Neural cell (in vitro differentiated cells): ENCODE data around the gene SMLR1. TPM values are rescaled to one million over a fixed set of nuclear protein-coding genes. Genes with fewer than 3 reads are reported as not detected.

Source experiments
- H2AFZ ChIP-seq: fragments of 200-600, 300-800 bp; sonication (generic), shearing (Covaris generic); 2 replicates; pipeline ENCODE4 v1.6.0; 2014; ENCODE audit warnings: low read depth, mild to moderate bottlenecking, antibody characterized with exemption, low read length, moderate library complexity
- H3F3A ChIP-seq: fragments of 200-600 bp; shearing (Covaris generic); 2 replicates; pipeline ENCODE4 v1.6.1; 2016; ENCODE audit warnings: mild to moderate bottlenecking, moderate library complexity, mixed read lengths, antibody characterized with exemption, low read length; ENCODE audit not compliant: insufficient read depth, poor library complexity, severe bottlenecking
- H3K27ac ChIP-seq: fragments of 200-600, 300-800 bp; sonication (generic), shearing (Covaris generic); 2 replicates; pipeline ENCODE4 v1.5.1; 2014; ENCODE audit warnings: mild to moderate bottlenecking, low read length, moderate library complexity
- H3K27me3 ChIP-seq: fragments of 300-800, 200-600 bp; sonication (generic), shearing (Covaris generic); 2 replicates; pipeline ENCODE4 v1.6.0; 2014; ENCODE audit warnings: mild to moderate bottlenecking, low read depth, low read length, moderate library complexity; ENCODE audit not compliant: insufficient read depth
- H3K36me3 ChIP-seq: fragments of 300-800, 200-600 bp; sonication (generic), shearing (Covaris generic); 2 replicates; pipeline ENCODE4 v1.5.1; 2014; ENCODE audit warnings: mild to moderate bottlenecking, antibody characterized with exemption, low read length, moderate library complexity; ENCODE audit not compliant: insufficient read depth
- H3K4me2 ChIP-seq: fragments of 300-800, 200-600 bp; sonication (generic), shearing (Covaris generic); 2 replicates; pipeline ENCODE4 v1.6.0; 2014; ENCODE audit warnings: mild to moderate bottlenecking, low read length
- H3K4me3 ChIP-seq: fragments of 300-800, 200-600 bp; sonication (generic), shearing (Covaris generic); 2 replicates; pipeline ENCODE4 v1.5.1; 2014; ENCODE audit warnings: mild to moderate bottlenecking, low read length, moderate library complexity
- H3K79me2 ChIP-seq: fragments of 200-600 bp; shearing (Covaris generic); replicated peaks from 2 replicates; pipeline ENCODE4 v1.6.0; 2014; ENCODE audit warnings: mild to moderate bottlenecking, low read length, moderate library complexity; ENCODE audit not compliant: insufficient read depth
- H3K9ac ChIP-seq: fragments of 300-800, 200-600 bp; sonication (generic), shearing (Covaris generic); 2 replicates; pipeline ENCODE4 v1.6.1; 2016; ENCODE audit warnings: mild to moderate bottlenecking, low read length, mixed read lengths
- H3K9me2 ChIP-seq: fragments of 200-600 bp; shearing (Covaris generic); 2 replicates; pipeline ENCODE4 v1.6.1; 2016; ENCODE audit warnings: mild to moderate bottlenecking, low read length, mixed read lengths; ENCODE audit not compliant: insufficient read depth
- H3K9me3 ChIP-seq: fragments of 200-600, 300-800 bp; sonication (generic), shearing (Covaris generic); 2 replicates; pipeline ENCODE4 v1.6.1; 2016; ENCODE audit warnings: mild to moderate bottlenecking, mixed run types, low read length, moderate library complexity, mixed read lengths
- H4K20me1 ChIP-seq: fragments of 200-600 bp; shearing (Covaris generic); 2 replicates; pipeline ENCODE4 v1.6.1; 2016; ENCODE audit warnings: mild to moderate bottlenecking, mixed run types; ENCODE audit not compliant: insufficient read depth
- CTCF ChIP-seq: fragments of 450-650 bp; IDR thresholded peaks from 2 replicates; pipeline ENCODE4 v1.5.1; 2014; ENCODE audit warnings: antibody characterized with exemption, mild to moderate bottlenecking, moderate library complexity; ENCODE audit not compliant: poor library complexity, severe bottlenecking
- EP300 ChIP-seq: fragments of 450-650 bp; conservative IDR thresholded peaks from 2 replicates; pipeline ENCODE4 v1.6.1; 2014; ENCODE audit warnings: antibody characterized with exemption, mild to moderate bottlenecking, moderate library complexity; ENCODE audit not compliant: poor library complexity, severe bottlenecking
- EZH2 ChIP-seq: fragments of 200-600, 300-800 bp; shearing (Covaris generic), sonication (generic); IDR thresholded peaks from 2 replicates; pipeline ENCODE4 v1.6.1; 2014; ENCODE audit warnings: antibody characterized with exemption, low read length, borderline replicate concordance, mild to moderate bottlenecking; ENCODE audit not compliant: insufficient read depth, poor library complexity, severe bottlenecking
- MXI1 ChIP-seq: fragments of 450-650 bp; conservative IDR thresholded peaks from 2 replicates; pipeline ENCODE4 v1.6.1; 2014; ENCODE audit warnings: antibody characterized with exemption, mild to moderate bottlenecking; ENCODE audit not compliant: poor library complexity, severe bottlenecking
- POLR2AphosphoS5 ChIP-seq: IDR thresholded peaks from 2 replicates; pipeline ENCODE4 v1.6.1; 2012
- RAD21 ChIP-seq: fragments of 450-650 bp; conservative IDR thresholded peaks from 2 replicates; pipeline ENCODE4 v1.6.1; 2014; ENCODE audit warnings: antibody characterized with exemption, mild to moderate bottlenecking, moderate library complexity
- REST ChIP-seq: IDR thresholded peaks from 2 replicates; pipeline ENCODE4 v1.6.1; 2012; ENCODE audit warnings: borderline replicate concordance
- SMC3 ChIP-seq: fragments of 450-650 bp; conservative IDR thresholded peaks from 2 replicates; pipeline ENCODE4 v1.6.1; 2014; ENCODE audit warnings: antibody characterized with exemption, mild to moderate bottlenecking, moderate library complexity; ENCODE audit not compliant: poor library complexity
- TAF1 ChIP-seq: IDR thresholded peaks from 2 replicates; pipeline ENCODE4 v1.6.1; 2012; ENCODE audit warnings: low read depth
- polyA plus RNA-seq: library from polyadenylated mRNA; depleted of rRNA; stranded (reverse); fragments of >200 nt; gene quantifications from 2 replicates; pipeline ENCODE4 v1.2.3, GENCODE V29; 2014

Gene SMLR1
- polyA plus RNA-seq, 1 donor from 2014 or later = not detected

GRCh38 chr6:130840050-130840449 is 12.8 kb downstream of the SMLR1 start:
- Histone ChIP-seq H3K4me3 (no peak overlapping the region), H3K9ac (no peak overlapping the region), H3K79me2 (no peaks in the 10 kb centered on the region), H3K4me2 (no peak overlapping the region), H3K27me3 (no peaks in the 10 kb centered on the region), H2AFZ (no peak overlapping the region), H4K20me1 (no peaks in the 10 kb centered on the region), H3K36me3 (no peaks in the 10 kb centered on the region), H3K27ac (no peak overlapping the region), H3F3A (no peaks in the 10 kb centered on the region), H3K9me2 (no peaks in the 10 kb centered on the region), H3K9me3 (no peaks in the 10 kb centered on the region)
- TF ChIP-seq CTCF = no peak
- no peak for TF ChIP-seq TAF1
- no peak for TF ChIP-seq SMC3
- TF ChIP-seq RAD21 = no peak
- TF ChIP-seq EZH2 = no peak
- TF ChIP-seq REST = no peak
- TF ChIP-seq POLR2AphosphoS5 = no peak
- no peak for TF ChIP-seq EP300
- TF ChIP-seq MXI1 = no peak

DNA sequence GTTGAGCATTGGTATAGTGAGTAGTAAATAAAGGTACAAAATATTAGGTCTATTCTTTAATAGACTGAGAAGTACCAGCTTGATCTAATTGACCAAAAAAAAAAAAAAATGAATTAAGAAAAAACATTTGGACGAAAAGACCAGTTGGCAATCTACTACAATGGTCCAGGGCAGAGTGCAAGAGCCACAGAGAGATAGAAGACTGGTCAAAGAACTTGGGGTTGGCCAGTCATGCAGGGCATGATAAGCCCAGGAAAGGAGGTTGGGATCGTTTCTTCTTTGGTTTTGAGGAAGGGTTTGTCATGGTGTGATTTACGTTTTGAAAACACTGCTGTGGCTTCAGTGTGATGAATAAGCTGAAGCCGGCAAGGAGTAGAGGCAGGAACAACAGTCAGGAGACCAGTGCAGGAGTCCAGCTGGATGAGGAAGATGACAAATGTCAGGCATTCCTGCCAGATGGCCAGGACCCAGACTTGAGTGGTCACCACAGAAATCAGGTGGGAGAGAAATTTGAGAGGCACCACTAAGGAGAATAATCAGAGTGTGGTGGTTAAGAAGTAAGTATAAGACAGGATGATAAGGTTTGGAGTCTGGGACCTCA is 14.0 kb downstream of the SMLR1 start:
- H3K4me2 ChIP-seq = no peak overlapping the region
- no peaks in the 10 kb centered on the region for H3K9me2 ChIP-seq
- no peak overlapping the region for H3K9ac ChIP-seq
- TF ChIP-seq RAD21 (no peak), MXI1 (no peak), REST (no peak), EZH2 (no peak), CTCF (no peak), TAF1 (no peak), SMC3 (no peak), POLR2AphosphoS5 (no peak), EP300 (no peak)
- no peak overlapping the region for H2AFZ ChIP-seq
- H3K27me3 ChIP-seq = no peaks in the 10 kb centered on the region
- H3K9me3 ChIP-seq = no peaks in the 10 kb centered on the region
- no peaks in the 10 kb centered on the region for H3K79me2 ChIP-seq
- no peak overlapping the region for H3K4me3 ChIP-seq
- no peaks in the 10 kb centered on the region for H4K20me1 ChIP-seq
- H3K36me3 ChIP-seq = no peaks in the 10 kb centered on the region
- no peak overlapping the region for H3K27ac ChIP-seq
- H3F3A ChIP-seq = no peaks in the 10 kb centered on the region
